HG03066 (cell line): ENCODE data around the gene DHCR24.
A peak's percentile ranks its signal among the peaks of the same experiment; 100 is the strongest.

Experiments used
- ATAC-seq: cut with Tn5 transposase; IDR thresholded peaks from one replicate; pipeline ENCODE4 v1.9.1; 2021; ENCODE audit warnings: low read depth; ENCODE audit not compliant: unreplicated experiment

Gene DHCR24

GRCh38 chr1:54866801-54867716 is 19.9 kb downstream of the DHCR24 start:
- no peak for ATAC-seq

DNA sequence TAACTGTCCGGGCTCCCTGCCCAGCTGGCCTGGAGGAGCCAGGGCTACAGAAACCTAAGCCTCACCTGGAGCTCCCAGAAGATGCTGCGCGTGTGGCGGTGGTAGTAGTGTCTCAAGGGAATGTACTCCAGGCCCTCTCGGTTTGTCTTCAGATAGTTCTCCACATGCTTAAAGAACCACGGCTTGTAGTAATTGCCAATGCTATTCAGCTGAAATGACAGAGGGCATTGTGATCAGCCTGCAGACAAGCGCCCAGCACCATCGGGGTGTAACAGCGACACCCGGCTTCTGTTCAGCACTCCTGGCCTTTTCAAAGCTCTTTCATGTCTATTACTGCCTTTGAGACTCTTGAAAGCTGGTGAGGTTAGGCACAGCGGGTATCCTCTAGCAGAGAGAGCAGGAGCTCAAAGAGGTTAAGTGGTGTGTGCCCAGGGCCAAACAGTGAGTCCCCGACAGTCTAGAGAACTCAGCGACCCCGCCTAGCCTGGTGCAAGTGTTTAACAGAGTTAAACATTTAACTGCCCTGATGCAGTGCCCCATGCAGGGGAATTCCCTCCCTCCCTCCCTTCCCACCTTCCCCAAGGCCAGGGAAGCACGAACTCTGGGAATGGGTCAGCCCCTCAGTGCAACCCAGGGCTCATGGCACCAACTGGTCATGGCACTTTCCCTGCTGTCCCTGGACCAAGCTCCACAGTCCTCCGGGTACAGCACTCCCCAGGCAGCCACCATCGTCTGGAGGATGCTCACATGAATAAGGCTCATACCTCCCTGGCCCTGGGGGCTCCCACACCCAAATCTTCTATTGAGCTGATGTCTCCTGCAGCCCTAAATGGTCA is 21.5 kb downstream of the DHCR24 start:
- no peak for ATAC-seq

DNA sequence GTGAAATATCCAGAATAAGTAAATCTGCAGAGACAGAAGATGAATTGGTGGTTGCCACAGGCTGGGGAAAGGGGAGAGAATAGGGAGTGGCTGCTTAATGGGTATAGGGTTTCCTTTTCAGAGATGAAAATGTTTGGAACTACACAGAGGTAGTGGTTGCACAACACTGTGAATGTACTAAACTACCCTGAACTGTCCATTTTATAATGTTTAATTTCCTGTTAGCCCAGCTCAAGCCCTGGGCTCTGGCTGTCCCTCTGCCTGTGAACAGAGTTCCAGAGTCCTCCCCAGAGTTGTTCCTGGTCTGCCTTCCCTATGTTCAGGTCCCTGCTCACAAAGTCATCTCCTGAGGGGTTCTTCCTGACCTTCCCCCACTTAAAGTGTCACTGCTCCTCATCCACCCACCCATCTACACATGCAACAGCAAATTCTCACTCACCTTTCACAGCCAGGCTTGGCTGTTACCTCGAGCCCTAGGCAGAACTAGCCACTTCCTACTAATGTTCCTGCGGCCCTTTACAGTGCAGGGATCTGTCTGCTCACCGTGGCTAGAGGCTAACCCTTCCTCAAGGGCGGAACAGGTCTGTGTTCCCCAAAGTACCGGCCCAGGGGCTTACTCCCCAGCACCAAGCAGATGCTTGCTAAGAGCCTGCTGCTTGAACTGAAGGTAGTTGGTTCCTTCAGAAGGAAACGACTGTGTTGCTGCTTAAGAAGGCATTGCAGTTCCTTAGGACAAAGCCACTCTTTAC is 22.4 kb downstream of the DHCR24 start:
- no peak for ATAC-seq

DNA sequence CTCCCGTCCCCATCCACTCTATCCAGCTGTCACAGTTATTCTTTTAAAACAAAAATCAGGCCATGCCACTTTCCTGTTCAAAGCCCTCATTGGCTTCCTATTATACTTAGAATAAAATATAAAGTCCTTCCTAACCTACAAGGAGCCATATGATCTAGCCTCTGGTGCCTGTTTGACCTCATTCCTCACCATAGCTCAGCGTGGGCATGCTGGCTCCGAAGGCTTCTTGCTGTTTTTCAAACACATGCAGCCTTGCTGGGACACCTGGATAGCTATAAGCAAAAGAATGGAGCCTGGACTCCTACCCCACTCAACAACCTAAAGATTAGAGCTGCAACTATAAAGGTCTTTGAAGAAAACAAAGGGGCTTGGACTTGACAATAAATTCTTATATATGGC is 23.7 kb downstream of the DHCR24 start:
- ATAC-seq, result no peak

DNA sequence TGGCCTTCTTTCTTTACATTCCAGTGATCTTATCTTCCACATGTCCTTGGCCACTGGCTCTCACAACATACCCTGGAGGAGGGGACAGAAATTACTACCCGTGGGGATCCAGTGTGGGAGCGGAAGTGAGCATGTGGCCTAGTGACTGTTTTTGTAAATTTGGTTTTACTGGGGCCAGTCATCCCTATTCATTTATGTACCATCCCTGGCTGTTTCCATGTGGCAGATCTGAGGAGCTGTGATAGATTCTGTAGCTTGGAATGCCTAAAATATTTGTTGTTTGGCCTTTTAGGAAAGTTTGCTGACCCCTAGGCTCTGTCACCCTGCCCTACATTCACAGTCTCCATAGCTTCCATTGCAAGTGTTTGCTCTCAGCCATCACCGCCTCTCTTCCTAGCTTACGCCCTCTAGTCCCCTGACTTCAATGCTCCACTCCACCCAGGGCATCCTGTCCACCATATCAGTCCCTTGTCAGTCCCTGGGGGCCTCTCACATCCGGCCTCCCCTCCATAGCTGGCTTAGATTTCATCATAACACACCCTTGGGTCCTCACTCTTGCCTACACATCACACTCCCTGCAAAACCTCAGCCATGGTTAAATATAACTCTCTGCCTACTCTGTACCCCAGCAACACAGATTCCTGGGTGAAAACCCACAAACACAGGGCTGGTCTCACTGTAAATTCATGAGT is 25.8 kb downstream of the DHCR24 start:
- ATAC-seq, result peak; percentile 58

DNA sequence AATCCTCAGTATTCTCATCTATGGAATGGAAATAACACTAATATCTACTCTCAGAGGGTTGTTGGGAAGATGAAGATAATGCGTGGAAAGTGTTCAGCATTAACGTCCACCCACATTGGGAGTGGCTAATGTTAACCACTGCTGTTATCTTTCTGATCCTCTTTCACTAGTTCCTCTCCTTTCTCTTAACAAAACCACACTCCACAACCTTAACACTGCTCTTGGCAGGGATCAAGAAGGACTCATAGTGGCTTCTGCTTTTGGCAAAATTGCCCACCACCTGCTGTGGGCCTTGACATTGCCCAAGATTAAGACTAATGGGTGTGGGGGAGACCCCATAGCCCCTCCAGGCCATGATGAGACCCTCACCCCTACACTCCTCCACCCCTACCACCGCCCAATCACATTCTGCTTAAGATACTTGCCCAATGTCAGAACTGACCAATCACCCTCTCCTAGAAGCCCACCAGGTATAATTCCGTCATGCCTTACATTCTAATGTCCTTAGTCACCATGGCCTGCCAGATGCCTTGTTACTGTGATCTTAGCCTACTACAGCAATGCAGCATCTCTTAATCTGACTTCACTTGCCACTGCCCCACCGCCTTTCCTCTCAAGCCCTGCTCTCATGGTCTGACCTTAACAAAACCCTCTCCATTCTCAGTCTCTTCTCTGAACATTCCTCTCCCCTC is 27.1 kb downstream of the DHCR24 start:
- ATAC-seq, result no peak

GRCh38 chr1:54857746-54858561 is 29.0 kb downstream of the DHCR24 start:
- no peak for ATAC-seq

- ATAC-seq, result no peak
Measured at GRCh38 chr1:54857141-54857540, 29.9 kb downstream of the DHCR24 start.

DNA sequence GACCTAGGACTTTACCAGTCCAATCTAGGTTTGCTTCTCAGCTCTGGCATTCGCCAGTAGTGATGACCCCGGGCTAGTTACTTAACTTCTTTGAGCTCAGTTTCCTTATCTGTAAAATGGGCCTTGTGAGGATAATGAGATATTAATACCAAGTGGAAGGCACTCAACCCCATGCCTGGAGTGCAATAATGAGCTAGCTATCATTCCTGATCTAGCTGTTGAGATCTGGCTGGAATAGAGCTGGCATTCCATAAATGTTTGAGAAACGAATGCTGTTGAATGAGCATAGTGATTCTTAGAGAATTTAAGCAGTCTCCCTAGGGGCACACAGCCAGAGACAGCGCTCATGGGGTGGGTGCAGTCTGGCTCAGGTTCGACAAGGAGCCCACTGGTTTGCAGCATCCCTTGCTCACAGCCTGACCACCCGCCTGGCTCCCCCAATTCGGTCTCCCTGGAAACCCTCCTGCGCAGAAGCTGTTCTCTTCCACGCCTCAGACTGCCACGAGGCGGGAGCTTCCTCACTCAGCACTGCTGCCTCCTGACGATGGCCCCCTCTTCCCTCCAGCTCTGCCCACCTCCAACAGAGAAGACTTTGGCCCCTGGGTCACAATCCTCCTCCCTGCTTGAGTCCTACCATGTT is 32.5 kb downstream of the DHCR24 start:
- no peak for ATAC-seq

DNA sequence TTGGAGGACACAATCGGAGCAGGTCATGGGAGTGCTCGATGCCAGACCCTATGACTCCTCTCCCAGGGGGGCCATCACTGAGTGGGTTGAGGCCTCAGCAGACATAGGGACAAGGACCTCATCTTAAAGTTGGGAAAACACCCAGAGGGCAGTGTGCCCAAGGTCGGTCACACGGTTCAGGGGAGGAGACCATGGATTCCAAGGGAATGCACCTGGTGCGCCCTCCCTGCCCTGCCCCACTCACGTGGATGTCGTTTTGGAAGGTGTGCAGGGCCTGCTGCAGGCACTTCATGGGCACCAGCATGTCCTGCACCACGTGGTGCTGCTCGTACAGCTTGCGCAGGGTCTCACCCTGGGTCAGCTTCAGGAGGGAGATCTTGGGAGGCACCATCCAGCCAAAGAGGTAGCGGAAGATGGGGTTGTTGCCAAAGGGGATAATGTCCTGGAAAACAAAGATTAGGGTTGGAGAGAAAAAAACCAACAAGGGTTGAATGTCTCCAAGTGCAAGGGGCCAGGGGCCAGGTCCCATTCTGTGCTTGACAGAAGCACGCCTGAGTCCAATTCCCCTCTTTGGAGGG is 33.1 kb downstream of the DHCR24 start:
- no peak for ATAC-seq

GRCh38 chr1:54853096-54853792 is 33.8 kb downstream of the DHCR24 start:
- ATAC-seq, result no peak

DNA sequence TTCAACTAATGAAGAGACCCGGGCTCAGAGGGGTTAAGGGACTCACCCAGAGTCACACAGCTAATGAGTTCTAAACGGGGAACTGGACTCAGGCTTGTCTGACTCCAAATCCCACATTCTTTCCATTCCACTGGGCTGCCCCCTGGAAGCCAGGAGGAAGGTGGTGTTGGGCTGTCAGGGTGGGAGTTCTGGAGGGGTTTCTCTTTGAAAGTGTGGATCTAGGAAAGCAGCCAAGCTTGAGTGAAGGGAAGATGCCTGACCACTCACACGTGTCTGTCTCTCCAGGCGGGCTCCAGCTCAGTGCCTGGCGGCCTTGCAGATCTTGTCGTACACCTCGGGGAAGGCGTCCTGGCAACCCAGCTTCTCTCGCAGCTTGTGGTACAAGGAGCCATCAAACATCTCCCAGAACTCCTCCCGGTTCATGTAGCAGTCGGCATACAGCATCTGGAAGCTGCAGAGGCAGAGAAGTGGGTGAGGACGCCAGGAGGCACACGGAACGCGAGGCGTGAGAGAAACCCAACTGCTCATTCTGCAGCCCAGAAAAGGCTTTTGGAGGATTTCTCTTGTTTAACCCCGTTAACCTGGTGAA is 35.0 kb downstream of the DHCR24 start:
- ATAC-seq, result no peak

DNA sequence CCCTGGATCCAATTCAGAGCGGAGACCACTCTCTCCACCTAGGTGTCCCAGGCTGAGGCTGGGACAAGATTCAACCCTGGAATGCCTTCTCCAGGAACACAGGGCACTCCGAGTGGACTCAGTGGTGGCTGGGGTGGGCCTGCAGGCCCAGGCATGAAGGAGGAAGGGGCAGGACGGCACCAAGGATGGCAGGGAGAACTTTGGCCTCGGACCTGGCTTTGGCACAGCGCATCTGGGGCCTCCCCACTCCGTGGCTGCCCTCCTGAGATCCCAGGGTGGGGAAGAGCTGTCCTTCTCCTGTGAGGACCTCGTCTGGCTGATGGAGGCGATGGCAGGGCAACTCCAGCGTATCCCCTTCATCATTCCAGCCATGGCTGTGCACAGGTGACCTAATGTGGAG is 35.6 kb downstream of the DHCR24 start:
- ATAC-seq, result no peak

- ATAC-seq, result no peak
Measured at GRCh38 chr1:54850737-54851136, 36.3 kb downstream of the DHCR24 start.

DNA sequence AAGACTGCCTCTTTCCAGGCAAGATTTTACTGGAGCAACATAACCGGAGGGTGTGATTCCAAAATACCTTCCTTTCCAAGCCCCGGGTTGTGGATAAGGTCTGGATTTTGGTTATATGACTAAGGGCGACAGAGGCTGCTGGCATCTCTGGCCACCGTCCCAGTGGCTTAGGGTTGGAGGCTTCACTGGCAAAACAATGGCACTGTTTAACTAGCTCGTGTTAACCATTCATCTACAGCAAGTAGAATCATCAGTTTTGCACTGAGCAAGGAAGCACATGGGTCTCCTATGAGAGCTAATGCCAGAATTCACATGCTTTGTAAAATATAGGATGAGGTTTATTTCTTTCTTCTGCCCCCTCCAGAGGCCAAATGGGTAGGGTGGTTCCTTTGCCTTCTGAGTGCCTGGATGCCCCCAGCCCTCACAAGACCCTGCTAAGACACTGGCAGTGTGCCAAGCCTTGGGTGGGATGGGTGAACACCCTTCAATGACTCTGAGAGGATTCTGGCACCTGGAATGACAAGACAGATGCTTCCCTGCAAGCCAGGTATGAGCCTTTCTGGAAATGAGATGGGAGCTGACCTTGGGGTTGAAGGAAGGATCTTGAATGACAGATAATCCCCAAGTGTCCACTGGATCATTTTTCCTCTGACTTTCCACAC is 36.8 kb downstream of the DHCR24 start:
- no peak for ATAC-seq

- ATAC-seq, result no peak
Measured at GRCh38 chr1:54849219-54850068, 37.6 kb downstream of the DHCR24 start.
